ENCODE measurements around the gene TEX22.
"Not testable (repeated sequence)": the region's sequence is repeated elsewhere in the genome, so short reads cannot be mapped to it uniquely, and the experiment has no call there.

TEX22 gene, protein sequence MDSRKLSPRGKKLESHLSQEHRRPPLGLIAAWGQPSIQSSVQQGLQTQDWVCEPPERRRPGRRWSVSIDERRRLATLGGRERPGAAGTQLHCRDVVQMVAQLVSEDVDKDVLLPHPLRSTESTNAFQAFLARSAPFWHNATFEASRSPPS

GRCh38 chr14:105398044-105398725 is at the start of gene TEX22:
Gene TEX22, plus strand, starts transcription at chr14:105398538. Its CDS starts 803 bp downstream, at chr14:105399341.
- DNase-seq (ENCODE audit: low read depth in 3 of 3) = peak; percentile 74 to 96 (median 82)

DNA sequence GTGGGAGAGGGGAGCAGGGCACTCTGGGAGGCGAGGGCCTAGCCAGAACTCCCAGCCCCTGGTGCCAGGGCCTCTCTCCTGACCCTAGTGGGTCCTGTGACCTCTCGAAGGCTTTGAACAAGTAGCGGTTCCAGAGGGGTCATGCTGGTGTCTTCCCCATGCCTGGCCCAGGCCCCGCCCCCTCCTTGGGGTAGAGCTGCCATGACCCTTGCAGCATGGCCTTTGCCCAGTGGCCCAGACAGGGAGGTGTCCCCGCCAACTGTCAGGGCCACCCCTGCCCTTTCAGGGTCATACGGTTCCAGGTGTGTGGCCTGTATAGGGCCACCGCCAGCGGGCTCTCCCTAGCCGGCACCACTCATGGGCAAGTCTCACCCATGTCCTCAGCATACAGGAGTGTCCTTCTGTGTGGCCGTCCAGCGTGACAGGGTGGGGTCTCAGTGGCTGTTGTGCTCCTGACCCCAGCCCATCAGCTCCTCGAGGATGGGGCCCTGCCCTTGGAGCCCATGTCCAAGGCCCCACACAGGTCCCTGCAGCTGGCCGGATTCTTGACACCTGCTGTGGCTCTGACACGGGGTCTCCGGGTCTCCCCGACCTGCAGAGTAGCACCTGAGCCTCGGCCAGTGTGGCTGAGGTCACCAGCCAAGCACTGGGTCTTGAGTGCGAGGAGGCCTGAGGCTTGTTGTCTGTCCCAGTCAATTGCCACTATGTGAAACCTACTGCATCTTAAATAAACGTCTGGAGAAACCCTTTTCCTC is 49.2 kb upstream of the TEX22 start:
- DNase-seq (ENCODE audit: low read depth in 3 of 3) = no peak

GRCh38 chr14:105349992-105350391 is 48.3 kb upstream of the TEX22 start:
- DNase-seq (ENCODE audit: low read depth in 3 of 3) = no peak

DNA sequence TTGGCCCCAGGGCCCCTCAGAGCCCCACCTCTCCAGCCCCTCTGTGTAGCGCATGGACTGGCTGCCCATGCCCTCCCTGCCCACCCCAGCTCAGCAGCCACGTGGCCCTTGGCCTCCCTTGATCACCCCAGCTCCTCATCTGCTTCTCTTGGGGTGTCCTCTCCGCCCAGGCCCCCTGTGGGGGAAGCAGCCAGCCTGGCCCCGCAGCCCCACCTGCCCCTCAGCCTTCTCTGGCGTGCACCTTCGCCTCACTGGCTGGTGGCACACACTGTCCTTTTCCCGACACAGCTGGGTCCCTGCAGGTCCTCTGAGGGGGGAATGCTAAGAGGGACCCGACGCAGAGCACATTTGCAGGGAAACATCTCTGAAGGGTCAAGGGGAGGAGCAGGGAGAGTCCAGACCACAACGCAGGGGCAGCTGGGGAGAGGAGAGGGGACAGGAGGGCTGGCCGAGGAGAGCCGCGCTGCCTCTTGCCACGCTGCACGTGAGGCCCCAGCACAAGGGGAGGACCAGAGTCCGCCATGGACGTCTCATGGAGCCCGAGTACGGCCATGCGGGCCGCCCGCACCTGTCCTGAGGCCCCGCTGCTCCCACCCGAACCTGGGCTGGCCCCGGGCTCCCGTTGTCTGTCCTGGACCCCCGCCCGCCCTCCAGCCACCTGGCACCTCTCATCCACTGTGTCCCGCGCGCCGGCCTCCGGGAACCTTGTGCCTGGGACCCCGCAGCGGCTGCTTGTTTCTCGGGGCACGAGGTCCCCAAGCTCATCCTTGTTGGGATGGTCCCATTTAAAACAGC is 47.7 kb upstream of the TEX22 start:
- DNase-seq (ENCODE audit: low read depth in 3 of 3) = no peak

DNA sequence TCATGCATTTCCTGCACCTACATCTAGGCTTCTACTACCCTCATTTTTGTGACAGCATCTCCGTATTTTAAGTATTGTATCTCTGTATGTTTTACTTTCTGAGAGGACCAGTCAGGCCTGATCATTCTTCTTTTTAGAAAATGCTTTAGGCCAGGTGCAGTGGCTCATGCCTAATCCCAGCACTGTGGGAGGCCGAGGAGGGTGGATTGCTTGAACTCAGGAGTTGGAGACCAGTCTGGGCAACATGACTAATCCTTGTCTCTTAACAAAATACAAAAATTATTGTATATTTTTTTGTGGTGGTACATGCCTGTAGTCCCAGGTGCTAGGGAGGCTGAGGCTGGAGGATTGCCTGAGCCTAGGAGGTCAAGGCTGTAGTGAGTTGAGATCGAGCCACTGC is 46.9 kb upstream of the TEX22 start:
- DNase-seq (ENCODE audit: low read depth in 3 of 3) = no peak

- peak; percentile 79 to 82 (median 81) for DNase-seq (ENCODE audit: low read depth in 3 of 3)
These were observed 46.2 kb upstream of the TEX22 start for GRCh38 chr14:105351920-105352851.

- no peak for DNase-seq (ENCODE audit: low read depth in 3 of 3)
These were observed 45.2 kb upstream of the TEX22 start for GRCh38 chr14:105353136-105353535.

- no peak for DNase-seq (ENCODE audit: low read depth in 3 of 3)
These were observed 43.8 kb upstream of the TEX22 start for GRCh38 chr14:105354541-105354940.

DNA sequence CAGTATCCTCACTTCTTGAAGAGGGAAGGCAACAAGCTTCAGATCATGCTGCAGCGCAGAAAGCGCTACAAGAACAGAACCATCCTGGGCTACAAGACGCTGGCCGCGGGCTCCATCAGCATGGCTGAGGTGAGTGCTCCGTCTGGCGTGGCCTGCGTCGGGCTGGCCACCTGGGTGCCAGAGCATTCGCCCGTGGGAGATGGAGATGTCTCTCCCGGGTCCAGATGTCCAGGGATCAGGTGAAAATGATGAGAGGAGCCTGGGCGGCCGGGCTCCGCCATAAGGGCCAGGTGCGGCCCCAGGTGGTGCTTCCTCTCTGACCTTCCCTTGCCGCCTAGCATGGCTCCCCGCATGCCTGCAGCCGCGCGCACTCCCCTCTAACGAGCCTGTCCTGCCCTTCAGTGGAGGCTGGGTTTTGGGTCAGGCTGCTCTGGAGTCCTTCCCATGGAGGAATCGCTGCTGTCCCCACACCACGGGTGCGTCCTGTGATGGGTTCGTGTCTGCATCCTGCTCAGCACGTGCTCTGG is 43.2 kb upstream of the TEX22 start:
- DNase-seq (ENCODE audit: low read depth in 3 of 3) = no peak

- DNase-seq (ENCODE audit: low read depth in 3 of 3) = no peak
These were observed 42.3 kb upstream of the TEX22 start for GRCh38 chr14:105355850-105356604.

DNA sequence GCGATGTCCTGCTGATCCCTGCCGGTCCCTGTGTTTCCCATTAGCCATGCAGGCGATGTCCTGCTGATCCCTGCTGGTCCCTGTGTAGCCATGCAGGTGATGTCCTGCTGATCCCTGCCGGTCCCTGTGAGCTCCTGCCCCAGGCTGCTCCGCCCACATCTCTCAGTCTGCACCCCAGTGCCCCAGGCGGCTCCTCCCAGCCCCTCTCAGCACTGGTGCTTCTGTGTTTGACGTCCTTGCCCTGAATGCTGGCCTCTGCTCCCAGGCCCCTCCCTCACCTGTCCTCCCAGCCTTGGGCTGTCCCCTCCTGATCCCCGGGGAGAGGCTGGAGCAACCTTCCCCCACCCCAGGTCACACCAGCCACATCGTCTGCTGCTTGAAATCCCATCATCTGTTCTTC is 41.4 kb upstream of the TEX22 start:
- DNase-seq (ENCODE audit: low read depth in 3 of 3) = no peak

- no peak for DNase-seq (ENCODE audit: low read depth in 3 of 3)
These were observed 40.7 kb upstream of the TEX22 start for GRCh38 chr14:105357626-105358025.

DNA sequence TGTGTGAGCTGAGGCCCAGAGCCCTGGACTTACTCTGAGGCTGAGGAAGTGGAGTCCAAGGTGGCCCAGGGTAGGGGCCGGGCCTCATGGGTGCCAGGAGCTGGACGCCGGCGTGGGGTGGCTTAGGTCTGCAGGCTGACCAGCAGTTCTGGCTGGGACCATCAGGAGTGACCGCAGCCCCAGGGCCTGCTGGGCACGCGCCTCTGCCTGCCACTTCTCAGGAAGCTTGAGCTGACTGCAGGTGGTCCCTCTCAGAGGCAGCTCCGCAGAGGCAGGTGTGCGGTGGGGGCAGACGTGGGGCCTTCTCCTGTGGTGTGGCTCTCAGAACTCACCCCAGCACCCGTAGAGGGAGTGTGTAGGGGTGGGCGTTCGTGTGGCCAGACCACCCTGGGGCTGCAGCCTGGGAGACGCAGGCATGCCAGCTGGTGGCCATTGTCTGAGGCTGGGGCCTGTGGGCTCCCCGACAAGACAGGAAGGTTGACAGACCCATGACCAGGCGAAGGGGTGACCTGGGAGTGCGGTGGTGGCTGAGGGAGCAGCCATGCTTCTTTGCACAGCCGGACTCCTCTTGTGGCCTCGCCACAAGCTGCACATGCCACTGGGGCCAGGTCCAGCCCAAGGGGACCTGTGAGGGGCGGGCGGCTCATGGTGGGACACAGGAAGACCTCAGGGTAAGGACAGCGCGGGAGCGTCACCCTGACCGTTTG is 40.0 kb upstream of the TEX22 start:
- DNase-seq (ENCODE audit: low read depth in 3 of 3) = no peak

GRCh38 chr14:105358943-105359342 is 39.4 kb upstream of the TEX22 start:
- no peak for DNase-seq (ENCODE audit: low read depth in 3 of 3)

GRCh38 chr14:105361412-105361811 is 36.9 kb upstream of the TEX22 start:
- DNase-seq (ENCODE audit: low read depth in 3 of 3) = not testable (repeated sequence)

GRCh38 chr14:105363847-105364708 is 34.3 kb upstream of the TEX22 start:
- DNase-seq (ENCODE audit: low read depth in 3 of 3) = no peak

GRCh38 chr14:105365101-105365500 is 33.2 kb upstream of the TEX22 start:
- no peak for DNase-seq (ENCODE audit: low read depth in 3 of 3)

DNA sequence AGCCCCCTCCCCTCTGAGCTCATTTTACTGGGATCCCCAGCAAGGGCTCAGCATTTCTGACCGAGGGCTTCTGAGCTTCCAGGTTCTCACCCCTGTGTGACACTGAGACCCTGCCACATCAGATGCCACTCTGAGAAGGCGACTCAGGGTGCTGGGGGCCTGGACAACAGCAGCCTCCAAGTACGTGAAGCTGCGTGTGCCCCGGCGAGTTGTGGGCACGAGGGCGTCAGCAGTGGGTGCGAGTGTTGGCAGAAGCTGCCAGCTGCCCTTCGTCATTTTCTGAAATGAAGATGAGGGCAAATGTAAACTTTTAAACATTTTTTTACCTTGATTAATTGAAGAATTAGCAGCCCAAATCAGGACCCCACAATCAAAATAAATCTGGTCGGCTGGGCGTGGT is 32.7 kb upstream of the TEX22 start:
- no peak for DNase-seq (ENCODE audit: low read depth in 3 of 3)
